Measurements from ENCODE around the gene CCL27.

Gene CCL27

GRCh38 chr9:34615132-34615531 lies 47.3 kb downstream of the CCL27 start:
- no peak overlapping the region for H3K4me3 ChIP-seq (ENCODE audit: low read length)
- H3K9me3 ChIP-seq (ENCODE audit: control insufficient read depth, low read length) = no peaks in the 10 kb centered on the region
- peaks cover 30% of the 10 kb centered on the region for H3K4me1 ChIP-seq (ENCODE audit: control insufficient read depth, insufficient read depth, low read length)
- peaks cover 46% of the 10 kb centered on the region for H3K36me3 ChIP-seq (ENCODE audit: control insufficient read depth, insufficient read depth, low read length, severe bottlenecking)
- H3K27me3 ChIP-seq (replicated peaks; ENCODE audit: control insufficient read depth, insufficient read depth, low read length) = no peaks in the 10 kb centered on the region
- no peak overlapping the region for H3K9ac ChIP-seq (ENCODE audit: low read length)
- no peak for DNase-seq (ENCODE audit: low read depth)

GRCh38 chr9:34612788-34613390 lies 49.6 kb downstream of the CCL27 start:
- Histone ChIP-seq H3K36me3 (ENCODE audit: control insufficient read depth, insufficient read depth, low read length, severe bottlenecking) (peaks cover 41% of the 10 kb centered on the region), H3K4me1 (ENCODE audit: control insufficient read depth, insufficient read depth, low read length) (peaks cover 21% of the 10 kb centered on the region), H3K27me3 (replicated peaks; ENCODE audit: control insufficient read depth, insufficient read depth, low read length) (no peaks in the 10 kb centered on the region), H3K4me3 (ENCODE audit: low read length) (peak overlapping the region; percentile 97), H3K9me3 (ENCODE audit: control insufficient read depth, low read length) (no peaks in the 10 kb centered on the region), H3K9ac (ENCODE audit: low read length) (peak overlapping the region; percentile 99)
- peak; percentile 97 for DNase-seq (ENCODE audit: low read depth)

Data from adipocyte (in vitro differentiated cells).